Measurements from ENCODE around the gene ANO6.
A peak's percentile ranks its signal among the peaks of the same experiment; 100 is the strongest.
"Not testable (repeated sequence)": the region's sequence is repeated elsewhere in the genome, so short reads cannot be mapped to it uniquely, and the experiment has no call there.

The ANO6 gene
- 73.3 to 105 reads per million in 2 experiments for total RNA-seq

- DNase-seq (ENCODE audit: low read depth), result peak; percentile 64
Measured at GRCh38 chr12:45215419-45216229, at the start of gene ANO6. Gene ANO6 (plus strand): TSS chr12:45216095. CDS start chr12:45216322, 227 bp downstream.

- no peak for DNase-seq (ENCODE audit: low read depth)
Measured at GRCh38 chr12:45168976-45169375, 46.9 kb upstream of the ANO6 start.

- DNase-seq (ENCODE audit: low read depth), result peak; percentile 65
Measured at GRCh38 chr12:45170456-45171042, 45.3 kb upstream of the ANO6 start.

- not testable (repeated sequence) for DNase-seq (ENCODE audit: low read depth)
Measured at GRCh38 chr12:45173293-45173692, 42.6 kb upstream of the ANO6 start.

GRCh38 chr12:45174595-45174994 is 41.3 kb upstream of the ANO6 start:
- DNase-seq (ENCODE audit: low read depth), result no peak

GRCh38 chr12:45178771-45179170 is 37.1 kb upstream of the ANO6 start:
- DNase-seq (ENCODE audit: low read depth), result no peak

- no peak for DNase-seq (ENCODE audit: low read depth)
Measured at GRCh38 chr12:45182511-45182910, 33.4 kb upstream of the ANO6 start.

- no peak for DNase-seq (ENCODE audit: low read depth)
Measured at GRCh38 chr12:45183246-45183645, 32.6 kb upstream of the ANO6 start.

GRCh38 chr12:45184147-45184963 is 31.5 kb upstream of the ANO6 start:
- no peak for DNase-seq (ENCODE audit: low read depth)

GRCh38 chr12:45186762-45187161 is 29.1 kb upstream of the ANO6 start:
- no peak for DNase-seq (ENCODE audit: low read depth)

- DNase-seq (ENCODE audit: low read depth), result no peak
Measured at GRCh38 chr12:45189766-45190403, 26.0 kb upstream of the ANO6 start.

- DNase-seq (ENCODE audit: low read depth), result no peak
Measured at GRCh38 chr12:45191239-45191638, 24.7 kb upstream of the ANO6 start.

- DNase-seq (ENCODE audit: low read depth), result no peak
Measured at GRCh38 chr12:45192707-45193106, 23.2 kb upstream of the ANO6 start.

- no peak for DNase-seq (ENCODE audit: low read depth)
Measured at GRCh38 chr12:45200491-45201043, 15.3 kb upstream of the ANO6 start.

GRCh38 chr12:45203767-45204166 is 12.1 kb upstream of the ANO6 start:
- DNase-seq (ENCODE audit: low read depth), result no peak

GRCh38 chr12:45204757-45205156 is 11.1 kb upstream of the ANO6 start:
- DNase-seq (ENCODE audit: low read depth), result no peak

- no peak for DNase-seq (ENCODE audit: low read depth)
Measured at GRCh38 chr12:45205165-45205825, 10.6 kb upstream of the ANO6 start.

GRCh38 chr12:45208604-45209487 is 7.0 kb upstream of the ANO6 start:
- no peak for DNase-seq (ENCODE audit: low read depth)

GRCh38 chr12:45209784-45210183 is 6.1 kb upstream of the ANO6 start:
- DNase-seq (ENCODE audit: low read depth), result no peak

- no peak for DNase-seq (ENCODE audit: low read depth)
Measured at GRCh38 chr12:45212064-45212463, 3.8 kb upstream of the ANO6 start.

Measured in T follicular helper cell (primary cell).